Endothelial cell (in vitro differentiated cells): ENCODE data around the gene RNF103. TPM values are rescaled to one million over a fixed set of nuclear protein-coding genes. Genes with fewer than 3 reads are reported as not detected.

Source experiments
- DNase-seq: peaks from one replicate; pipeline ENCODE4 v3.0.0; 2021; ENCODE audit warnings: low spot score
- H3K27ac Mint-ChIP-seq: one replicate; pipeline ENCODE4 v1.8.0; 2021; ENCODE audit warnings: mixed read lengths, inconsistent platforms; ENCODE audit not compliant: unreplicated experiment
- H3K27me3 Mint-ChIP-seq: one replicate; pipeline ENCODE4 v1.8.0; 2021; ENCODE audit warnings: mild to moderate bottlenecking, moderate library complexity, mixed read lengths, inconsistent platforms; ENCODE audit not compliant: unreplicated experiment
- H3K36me3 Mint-ChIP-seq: one replicate; pipeline ENCODE4 v1.8.0; 2021; ENCODE audit warnings: mild to moderate bottlenecking, low read depth, mixed read lengths, inconsistent platforms; ENCODE audit not compliant: unreplicated experiment
- H3K4me1 Mint-ChIP-seq: one replicate; pipeline ENCODE4 v1.8.0; 2021; ENCODE audit warnings: mild to moderate bottlenecking, mixed read lengths, inconsistent platforms; ENCODE audit not compliant: unreplicated experiment
- H3K4me3 Mint-ChIP-seq: one replicate; pipeline ENCODE4 v1.8.0; 2021; ENCODE audit warnings: mild to moderate bottlenecking, mixed read lengths, inconsistent platforms; ENCODE audit not compliant: unreplicated experiment
- H3K9me3 Mint-ChIP-seq: one replicate; pipeline ENCODE4 v1.8.0; 2021; ENCODE audit warnings: mixed read lengths, inconsistent platforms; ENCODE audit not compliant: unreplicated experiment
- CTCF ChIP-seq: fragments of 200-600 bp; sonication (generic); IDR thresholded peaks from one replicate; pipeline ENCODE4 v1.5.0; 2021; ENCODE audit warnings: antibody characterized with exemption; ENCODE audit not compliant: unreplicated experiment
- total RNA-seq: library from RNA; stranded (reverse); fragmentation: NEBNext Ultra II Directional; extraction: Animal tissue kit (Norgen Biotek cat#: 25700); gene quantifications from one replicate; pipeline ENCODE4 v1.2.1, GENCODE V29; 2021; ENCODE audit not compliant: unreplicated experiment

Gene RNF103
- total RNA-seq, 1 donor from 2014 or later, result 31.9 TPM

- H3K4me1 Mint-ChIP-seq, result peaks cover 10% of the 10 kb centered on the region
- H3K9me3 Mint-ChIP-seq, result no peaks in the 10 kb centered on the region
- peaks cover 1% of the 10 kb centered on the region for H3K27me3 Mint-ChIP-seq
- no peak overlapping the region for H3K4me3 Mint-ChIP-seq
- DNase-seq, result no peak
- no peak overlapping the region for H3K27ac Mint-ChIP-seq
- TF ChIP-seq CTCF, result no peak
- no peaks in the 10 kb centered on the region for H3K36me3 Mint-ChIP-seq
These were observed 9.5 kb upstream of the RNF103 start for GRCh38 chr2:86633155-86633651.

DNA sequence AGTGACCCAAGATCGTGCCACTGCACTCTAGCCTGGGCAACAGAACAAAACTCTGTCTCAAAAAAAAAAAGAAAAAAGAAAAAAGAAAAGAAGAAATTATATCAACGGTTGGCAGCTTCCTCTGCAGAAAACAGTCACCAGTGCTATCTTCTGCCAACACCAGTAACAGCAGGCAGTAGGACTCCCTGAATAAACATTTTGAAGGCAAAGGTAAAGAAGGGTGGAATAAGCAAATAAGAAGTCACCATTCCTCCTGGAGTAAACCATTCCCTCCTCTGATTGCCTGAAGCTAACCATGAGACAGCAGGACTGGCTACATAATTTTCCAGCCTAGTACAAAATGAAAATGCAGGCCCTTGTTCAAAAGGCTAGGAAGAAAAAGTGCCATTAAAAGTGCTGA, 9.0 kb upstream of the RNF103 start:
- peaks cover 10% of the 10 kb centered on the region for H3K4me1 Mint-ChIP-seq
- H3K27me3 Mint-ChIP-seq, result peaks cover 1% of the 10 kb centered on the region
- no peaks in the 10 kb centered on the region for H3K9me3 Mint-ChIP-seq
- DNase-seq, result no peak
- no peak overlapping the region for H3K27ac Mint-ChIP-seq
- no peak overlapping the region for H3K4me3 Mint-ChIP-seq
- TF ChIP-seq CTCF, result no peak
- H3K36me3 Mint-ChIP-seq, result no peaks in the 10 kb centered on the region

DNA sequence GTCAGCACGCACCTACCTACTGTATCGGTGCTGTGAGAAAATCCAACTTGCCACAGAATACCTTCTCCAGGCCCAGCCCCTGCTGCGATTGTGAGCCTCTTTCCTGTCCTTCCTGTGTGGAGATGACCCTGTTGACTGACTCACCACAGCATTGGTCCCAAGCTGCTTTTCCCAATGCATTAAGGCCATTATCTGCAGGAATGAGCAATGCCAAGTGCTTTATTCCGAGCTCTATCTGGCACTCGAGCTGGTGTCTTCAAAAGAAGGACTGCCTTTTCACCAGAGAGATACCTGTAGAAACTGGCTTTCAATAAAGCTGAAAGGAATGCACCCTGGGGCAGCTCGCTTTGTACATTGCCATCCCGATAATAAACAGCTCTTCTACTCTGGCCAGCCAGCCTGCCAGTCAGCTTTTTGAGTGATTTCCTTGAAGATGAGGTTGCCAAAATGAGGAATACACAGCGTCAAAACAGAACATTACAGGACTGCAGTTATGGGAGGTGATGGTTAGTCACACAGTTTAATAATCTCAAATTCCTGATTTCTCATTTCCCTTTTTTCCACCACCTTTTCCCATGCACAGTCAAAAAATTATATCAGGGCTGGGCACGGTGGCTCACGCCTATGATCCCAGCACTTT, 8.3 kb upstream of the RNF103 start:
- Mint-ChIP-seq H3K36me3 (no peaks in the 10 kb centered on the region), H3K27ac (no peak overlapping the region), H3K4me3 (no peak overlapping the region), H3K4me1 (peaks cover 10% of the 10 kb centered on the region), H3K27me3 (peaks cover 1% of the 10 kb centered on the region), H3K9me3 (no peaks in the 10 kb centered on the region)
- DNase-seq, result no peak
- TF ChIP-seq CTCF, result no peak

- H3K36me3 Mint-ChIP-seq, result no peaks in the 10 kb centered on the region
- H3K4me3 Mint-ChIP-seq, result no peak overlapping the region
- TF ChIP-seq CTCF, result no peak
- H3K27me3 Mint-ChIP-seq, result peaks cover 6% of the 10 kb centered on the region
- H3K4me1 Mint-ChIP-seq, result peaks cover 10% of the 10 kb centered on the region
- H3K27ac Mint-ChIP-seq, result no peak overlapping the region
- DNase-seq, result no peak
- H3K9me3 Mint-ChIP-seq, result no peaks in the 10 kb centered on the region
These were observed 4.4 kb upstream of the RNF103 start for GRCh38 chr2:86628091-86628522.

GRCh38 chr2:86627550-86627949, 3.9 kb upstream of the RNF103 start:
- Mint-ChIP-seq H3K36me3 (no peaks in the 10 kb centered on the region), H3K27ac (no peak overlapping the region)

More at GRCh38 chr2:86627550-86627949, 3.9 kb upstream of the RNF103 start:
- Mint-ChIP-seq H3K9me3 (no peaks in the 10 kb centered on the region), H3K27me3 (peaks cover 7% of the 10 kb centered on the region), H3K4me3 (no peak overlapping the region), H3K4me1 (peaks cover 10% of the 10 kb centered on the region)
- TF ChIP-seq CTCF, result no peak
- no peak for DNase-seq
